PC-3 (cell line): ENCODE measurements around the gene BLOC1S2. TPM values are rescaled to one million over a fixed set of nuclear protein-coding genes. Genes with fewer than 3 reads are reported as not detected.

Experiments used
- ATAC-seq: fragments of 200-7000 bp; cut with Tn5 transposase; 2 replicates; pipeline ENCODE4 v1.9.1; 2020; ENCODE audit warnings: mild to moderate bottlenecking, moderate library complexity
- BruUV-seq: library from RNA; stranded (reverse); fragments of 400-500 nt; replicated peaks from 2 replicates; lab custom pipeline; 2021; lab: Mats Ljungman, UMichigan
- CTCF ChIA-PET: fragments of 300-600 bp; sonication (Branson Sonifier 250); formaldehyde crosslinking; loops from one replicate; lab custom pipeline; 2022; ENCODE audit warnings: antibody characterized with exemption; lab: Charles Lee
- POLR2A ChIA-PET: fragments of 300-600 bp; sonication (Branson Sonifier 250); formaldehyde crosslinking; loops from one replicate; lab custom pipeline; 2022; ENCODE audit warnings: antibody characterized with exemption; ENCODE audit not compliant: unreplicated experiment; lab: Charles Lee
- DNase-seq: peaks from one replicate; pipeline ENCODE4 v3.0.0-alpha.2; 2015
- H2AFZ ChIP-seq: fragments of 300-600 bp; sonication (generic); 2 replicates; pipeline ENCODE4 v1.6.0; 2016; ENCODE audit warnings: antibody characterized with exemption, low read length
- H3F3A ChIP-seq: fragments of 300-600 bp; sonication (generic); one replicate; pipeline ENCODE4 v1.6.0; 2017; ENCODE audit warnings: antibody characterized with exemption, low read length, control low read depth, mild to moderate bottlenecking; ENCODE audit not compliant: unreplicated experiment
- H3K27ac ChIP-seq: fragments of 300-600 bp; sonication (generic); 2 replicates; pipeline ENCODE4 v1.5.1; 2016; ENCODE audit warnings: mild to moderate bottlenecking, low read length
- H3K27me3 ChIP-seq: fragments of 300-600 bp; sonication (generic); 2 replicates; pipeline ENCODE4 v1.6.1; 2016; ENCODE audit warnings: low read length, mixed read lengths
- H3K36me3 ChIP-seq: fragments of 300-600 bp; sonication (generic); 2 replicates; pipeline ENCODE4 v1.6.1; 2016; ENCODE audit warnings: low read depth, mixed run types, low read length, mixed read lengths
- H3K4me1 ChIP-seq: fragments of 300-600 bp; sonication (generic); 2 replicates; pipeline ENCODE4 v1.5.1; 2016; ENCODE audit warnings: low read length; ENCODE audit not compliant: insufficient read depth
- H3K4me2 ChIP-seq: fragments of 300-600 bp; sonication (generic); 2 replicates; pipeline ENCODE4 v1.6.0; 2016; ENCODE audit warnings: low read length
- H3K4me3 ChIP-seq: fragments of 300-600 bp; sonication (generic); 2 replicates; pipeline ENCODE4 v1.5.1; 2016; ENCODE audit warnings: mild to moderate bottlenecking, low read length, mixed read lengths
- H3K79me2 ChIP-seq: fragments of 300-600 bp; sonication (generic); 2 replicates; pipeline ENCODE4 v1.6.1; 2017; ENCODE audit warnings: low read length, mixed read lengths
- H3K9ac ChIP-seq: fragments of 300-600 bp; sonication (generic); 2 replicates; pipeline ENCODE4 v1.6.0; 2016; ENCODE audit warnings: mild to moderate bottlenecking, low read length
- H3K9me2 ChIP-seq: fragments of 300-600 bp; sonication (generic); replicated peaks from 2 replicates; pipeline ENCODE4 v1.6.1; 2016; ENCODE audit warnings: mixed run types, low read length, mixed read lengths
- H3K9me3 ChIP-seq: fragments of 300-600 bp; sonication (generic); 2 replicates; pipeline ENCODE4 v1.6.1; 2016; ENCODE audit warnings: low read length, mixed read lengths
- H4K20me1 ChIP-seq: fragments of 300-600 bp; sonication (generic); 2 replicates; pipeline ENCODE4 v1.6.1; 2016; ENCODE audit warnings: low read length, mixed read lengths
- CTCF ChIP-seq: fragments of 300-600 bp; sonication (generic); conservative IDR thresholded peaks from 2 replicates; pipeline ENCODE4 v1.5.1; 2017; ENCODE audit warnings: antibody characterized with exemption, low read depth, mild to moderate bottlenecking, low read length
- EZH2 ChIP-seq: fragments of 300-600 bp; sonication (generic); IDR thresholded peaks from one replicate; pipeline ENCODE4 v1.6.1; 2017; ENCODE audit warnings: antibody characterized with exemption, mild to moderate bottlenecking, low read length; ENCODE audit not compliant: unreplicated experiment
- EZH2phosphoT487 ChIP-seq: fragments of 300-600 bp; sonication (generic); IDR thresholded peaks from 2 replicates; pipeline ENCODE4 v1.6.1; 2018; ENCODE audit warnings: mild to moderate bottlenecking, antibody characterized with exemption, low read length, borderline replicate concordance
- intact Hi-C: fragments of 100-400 bp; cut with micrococcal nuclease; formaldehyde crosslinking; loops from 2 replicates; pipeline ENCODE4 v1.9.0; 2023
- total RNA-seq: library from RNA; depleted of rRNA; stranded (reverse); fragments of >200 nt; gene quantifications from 2 replicates; pipeline ENCODE4 v1.2.3, GENCODE V29; 2014

BLOC1S2 gene
- total RNA-seq, 1 experiment from 2014 or later: 46.4 TPM

GRCh38 chr10:100328198-100328597 is 41.7 kb upstream of the BLOC1S2 start:
- H3K4me2 ChIP-seq: no peak overlapping the region
- H3K27me3 ChIP-seq: peaks cover 58% of the 10 kb centered on the region
- H2AFZ ChIP-seq: no peak overlapping the region
- H4K20me1 ChIP-seq: no peaks in the 10 kb centered on the region
- intact Hi-C loops: no loop called here
- TF ChIP-seq EZH2phosphoT487: no peak
- no peaks in the 10 kb centered on the region for H3K9me3 ChIP-seq
- H3F3A ChIP-seq: no peaks in the 10 kb centered on the region
- H3K4me3 ChIP-seq: no peak overlapping the region
- H3K27ac ChIP-seq: no peak overlapping the region
- CTCF ChIA-PET: no interaction called here
- ATAC-seq (no peak), DNase-seq (no peak)
- POLR2A ChIA-PET: no interaction called here
- BruUV-seq: no TSS peak
- no peaks in the 10 kb centered on the region for H3K4me1 ChIP-seq
- H3K9me2 ChIP-seq: no peaks in the 10 kb centered on the region
- no peaks in the 10 kb centered on the region for H3K79me2 ChIP-seq
- H3K9ac ChIP-seq: no peak overlapping the region
- H3K36me3 ChIP-seq: no peaks in the 10 kb centered on the region

GRCh38 chr10:100327718-100328009 is 41.2 kb upstream of the BLOC1S2 start:
- ChIA-PET CTCF (no interaction called here), POLR2A (no interaction called here)
- Histone ChIP-seq H3K9me2 (no peaks in the 10 kb centered on the region), H3F3A (no peaks in the 10 kb centered on the region), H2AFZ (no peak overlapping the region), H4K20me1 (no peaks in the 10 kb centered on the region), H3K4me3 (no peak overlapping the region), H3K27ac (no peak overlapping the region), H3K79me2 (no peaks in the 10 kb centered on the region), H3K9me3 (no peaks in the 10 kb centered on the region), H3K4me2 (no peak overlapping the region), H3K27me3 (peaks cover 58% of the 10 kb centered on the region), H3K36me3 (no peaks in the 10 kb centered on the region), H3K9ac (no peak overlapping the region), H3K4me1 (no peaks in the 10 kb centered on the region)
- intact Hi-C loops: no loop called here
- TF ChIP-seq EZH2 (no peak), EZH2phosphoT487 (no peak), CTCF (no peak)
- no TSS peak for BruUV-seq
- ATAC-seq (no peak), DNase-seq (no peak)

GRCh38 chr10:100327007-100327717 is 40.7 kb upstream of the BLOC1S2 start:
- no peak for TF ChIP-seq EZH2phosphoT487
- no peak for TF ChIP-seq CTCF
- TF ChIP-seq EZH2: no peak
- CTCF ChIA-PET: no interaction called here
- no peaks in the 10 kb centered on the region for H4K20me1 ChIP-seq
- ATAC-seq (no peak), DNase-seq (no peak)
- no peaks in the 10 kb centered on the region for H3K36me3 ChIP-seq
- no peak overlapping the region for H3K27ac ChIP-seq
- no peak overlapping the region for H3K4me3 ChIP-seq
- H3K4me2 ChIP-seq: no peak overlapping the region
- POLR2A ChIA-PET: no interaction called here
- BruUV-seq: no TSS peak
- no peaks in the 10 kb centered on the region for H3K9me3 ChIP-seq
- H3K79me2 ChIP-seq: no peaks in the 10 kb centered on the region
- H3K9me2 ChIP-seq: no peaks in the 10 kb centered on the region
- peaks cover 57% of the 10 kb centered on the region for H3K27me3 ChIP-seq
- no peaks in the 10 kb centered on the region for H3K4me1 ChIP-seq
- H2AFZ ChIP-seq: no peak overlapping the region
- no peaks in the 10 kb centered on the region for H3F3A ChIP-seq
- intact Hi-C loops: no loop called here
- H3K9ac ChIP-seq: no peak overlapping the region
